Measurements from ENCODE around the gene RXFP1.

The RXFP1 gene

DNA sequence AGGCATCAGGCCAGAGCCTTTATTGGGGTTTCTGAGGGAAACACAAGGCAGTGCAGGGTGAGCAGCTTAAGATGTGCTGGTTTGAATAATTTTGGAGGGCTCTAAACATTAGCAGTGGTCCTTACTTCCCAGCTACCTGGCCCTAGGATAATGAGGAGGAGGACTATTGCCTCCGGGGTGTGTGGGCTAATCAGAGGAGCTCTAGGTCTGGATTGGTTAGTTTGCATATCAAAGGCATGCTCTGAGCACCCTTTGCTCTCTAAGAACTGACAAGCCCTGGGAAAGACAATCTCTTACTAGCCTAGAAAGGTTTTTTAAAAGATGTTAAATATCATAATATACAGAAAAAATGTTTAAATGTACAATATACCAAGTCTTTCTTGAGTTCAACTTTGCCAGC, 58.4 kb downstream of the RXFP1 start:
- no peak overlapping the region for H3K27ac ChIP-seq (ENCODE audit: poor library complexity, severe bottlenecking)
- no peak overlapping the region for H3K4me3 ChIP-seq (ENCODE audit: severe bottlenecking)
- ATAC-seq (ENCODE audit: low read depth) (no peak), DNase-seq (ENCODE audit: low spot score) (no peak)
- H3K36me3 ChIP-seq (ENCODE audit: low read depth): no peaks in the 10 kb centered on the region
- TF ChIP-seq, protein P1, sequence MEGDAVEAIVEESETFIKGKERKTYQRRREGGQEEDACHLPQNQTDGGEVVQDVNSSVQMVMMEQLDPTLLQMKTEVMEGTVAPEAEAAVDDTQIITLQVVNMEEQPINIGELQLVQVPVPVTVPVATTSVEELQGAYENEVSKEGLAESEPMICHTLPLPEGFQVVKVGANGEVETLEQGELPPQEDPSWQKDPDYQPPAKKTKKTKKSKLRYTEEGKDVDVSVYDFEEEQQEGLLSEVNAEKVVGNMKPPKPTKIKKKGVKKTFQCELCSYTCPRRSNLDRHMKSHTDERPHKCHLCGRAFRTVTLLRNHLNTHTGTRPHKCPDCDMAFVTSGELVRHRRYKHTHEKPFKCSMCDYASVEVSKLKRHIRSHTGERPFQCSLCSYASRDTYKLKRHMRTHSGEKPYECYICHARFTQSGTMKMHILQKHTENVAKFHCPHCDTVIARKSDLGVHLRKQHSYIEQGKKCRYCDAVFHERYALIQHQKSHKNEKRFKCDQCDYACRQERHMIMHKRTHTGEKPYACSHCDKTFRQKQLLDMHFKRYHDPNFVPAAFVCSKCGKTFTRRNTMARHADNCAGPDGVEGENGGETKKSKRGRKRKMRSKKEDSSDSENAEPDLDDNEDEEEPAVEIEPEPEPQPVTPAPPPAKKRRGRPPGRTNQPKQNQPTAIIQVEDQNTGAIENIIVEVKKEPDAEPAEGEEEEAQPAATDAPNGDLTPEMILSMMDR (IDR thresholded peaks at IDR 0.05; ENCODE audit: poor library complexity, severe bottlenecking): no peak
- H3K27me3 ChIP-seq (ENCODE audit: insufficient read depth, poor library complexity, severe bottlenecking): no peaks in the 10 kb centered on the region
- H3K9me3 ChIP-seq (ENCODE audit: severe bottlenecking): no peaks in the 10 kb centered on the region
- no peaks in the 10 kb centered on the region for H3K4me1 ChIP-seq (ENCODE audit: insufficient read depth, poor library complexity, severe bottlenecking)

DNA sequence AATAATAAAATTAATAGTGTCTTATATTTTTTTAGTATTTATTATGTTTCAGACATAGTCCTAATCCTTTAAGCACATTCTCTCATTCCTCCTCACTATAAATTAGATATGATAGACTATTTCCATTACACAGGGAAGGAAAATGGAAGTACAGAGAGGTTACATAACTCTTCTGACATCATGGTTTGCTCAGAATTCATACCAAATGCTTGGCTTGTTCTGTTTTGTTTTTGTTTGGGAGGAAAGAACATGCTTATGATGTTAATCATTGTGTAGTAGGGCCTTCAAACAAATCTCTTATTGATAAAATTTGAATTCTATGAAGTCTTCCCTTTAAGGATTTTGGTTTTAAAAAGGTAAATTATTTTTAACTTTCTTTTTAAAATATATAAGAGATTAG, 59.5 kb downstream of the RXFP1 start:
- Histone ChIP-seq H3K4me1 (ENCODE audit: insufficient read depth, poor library complexity, severe bottlenecking) (no peaks in the 10 kb centered on the region), H3K9me3 (ENCODE audit: severe bottlenecking) (no peaks in the 10 kb centered on the region), H3K27ac (ENCODE audit: poor library complexity, severe bottlenecking) (no peak overlapping the region), H3K27me3 (ENCODE audit: insufficient read depth, poor library complexity, severe bottlenecking) (no peaks in the 10 kb centered on the region), H3K4me3 (ENCODE audit: severe bottlenecking) (no peak overlapping the region), H3K36me3 (ENCODE audit: low read depth) (no peaks in the 10 kb centered on the region)
- TF ChIP-seq, protein P1 (IDR thresholded peaks at IDR 0.05; ENCODE audit: poor library complexity, severe bottlenecking): no peak
- DNase-seq (ENCODE audit: low spot score) (no peak), ATAC-seq (ENCODE audit: low read depth) (no peak)

DNA sequence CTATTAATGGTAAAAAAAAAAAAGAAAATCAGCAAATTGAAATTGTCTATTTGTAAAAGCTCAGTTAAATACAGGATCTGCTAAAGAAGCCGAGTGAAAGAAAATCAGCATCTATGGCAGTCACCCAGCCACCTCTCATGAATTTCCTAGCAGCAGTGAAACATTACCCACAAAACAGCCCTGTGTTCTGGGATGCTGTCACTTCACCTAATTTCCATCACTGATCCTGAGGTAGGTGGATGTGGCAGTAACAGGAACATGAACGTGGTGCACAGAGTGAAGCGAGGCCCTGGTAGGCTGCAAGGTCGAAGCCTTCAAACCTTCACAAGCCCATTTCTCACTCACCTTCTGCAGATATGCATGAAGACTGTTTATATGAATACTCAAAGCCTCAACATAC, 65.2 kb downstream of the RXFP1 start:
- TF ChIP-seq, protein P1 (IDR thresholded peaks at IDR 0.05; ENCODE audit: poor library complexity, severe bottlenecking): no peak
- no peak for DNase-seq (ENCODE audit: low spot score)
- ATAC-seq (ENCODE audit: low read depth): no peak
- H3K27me3 ChIP-seq (ENCODE audit: insufficient read depth, poor library complexity, severe bottlenecking): no peaks in the 10 kb centered on the region
- no peak overlapping the region for H3K27ac ChIP-seq (ENCODE audit: poor library complexity, severe bottlenecking)
- H3K36me3 ChIP-seq (ENCODE audit: low read depth): no peaks in the 10 kb centered on the region
- H3K4me1 ChIP-seq (ENCODE audit: insufficient read depth, poor library complexity, severe bottlenecking): no peaks in the 10 kb centered on the region
- H3K9me3 ChIP-seq (ENCODE audit: severe bottlenecking): no peaks in the 10 kb centered on the region
- no peak overlapping the region for H3K4me3 ChIP-seq (ENCODE audit: severe bottlenecking)

DNA sequence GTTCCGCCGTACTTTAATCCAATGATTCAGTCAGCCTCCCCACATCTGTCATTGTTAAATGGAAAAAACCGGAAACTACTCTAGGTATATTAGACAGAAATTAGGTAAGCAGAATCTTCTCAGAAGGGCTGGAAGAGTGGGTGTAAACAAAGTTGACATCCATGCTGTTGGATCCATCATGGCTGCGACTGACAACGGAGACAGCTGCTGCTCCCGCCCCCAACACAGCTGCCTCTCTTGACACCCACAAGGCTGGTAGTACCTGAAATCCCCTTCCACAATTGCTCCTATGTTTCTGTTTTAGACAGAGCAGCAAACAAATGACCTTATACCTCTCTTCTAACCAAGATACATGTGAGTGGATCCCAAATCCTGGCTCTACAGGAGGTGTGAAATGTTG, 66.6 kb downstream of the RXFP1 start:
- no peaks in the 10 kb centered on the region for H3K4me1 ChIP-seq (ENCODE audit: insufficient read depth, poor library complexity, severe bottlenecking)
- TF ChIP-seq, protein P1 (IDR thresholded peaks at IDR 0.05; ENCODE audit: poor library complexity, severe bottlenecking): no peak
- ATAC-seq (ENCODE audit: low read depth): no peak

DNA sequence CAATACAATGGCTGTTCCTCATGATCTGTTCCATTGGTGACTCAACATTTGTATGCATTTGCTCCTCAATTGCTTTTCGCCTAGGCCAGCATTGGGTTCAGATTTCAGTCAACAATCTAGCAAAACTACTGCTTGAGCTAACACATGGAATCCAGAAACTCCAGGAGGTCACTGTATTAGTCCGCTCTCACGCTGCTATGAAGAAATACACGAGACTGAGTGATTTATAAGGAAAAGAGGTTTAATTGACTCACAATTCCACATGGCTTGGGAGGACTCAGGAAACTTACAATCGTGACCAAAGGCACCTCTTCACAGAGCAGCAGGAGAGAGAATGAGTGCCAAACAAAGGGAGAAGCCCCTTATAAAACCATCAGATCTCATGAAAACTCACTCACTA, 67.1 kb downstream of the RXFP1 start:
- TF ChIP-seq, protein P1 (IDR thresholded peaks at IDR 0.05; ENCODE audit: poor library complexity, severe bottlenecking): no peak
- Histone ChIP-seq H3K27me3 (ENCODE audit: insufficient read depth, poor library complexity, severe bottlenecking) (no peaks in the 10 kb centered on the region), H3K4me3 (ENCODE audit: severe bottlenecking) (no peak overlapping the region), H3K4me1 (ENCODE audit: insufficient read depth, poor library complexity, severe bottlenecking) (no peaks in the 10 kb centered on the region), H3K36me3 (ENCODE audit: low read depth) (no peaks in the 10 kb centered on the region), H3K9me3 (ENCODE audit: severe bottlenecking) (no peaks in the 10 kb centered on the region), H3K27ac (ENCODE audit: poor library complexity, severe bottlenecking) (no peak overlapping the region)
- DNase-seq (ENCODE audit: low spot score): no peak
- no peak for ATAC-seq (ENCODE audit: low read depth)

More for the DNA sequence above, 66.6 kb downstream of the RXFP1 start:
- Histone ChIP-seq H3K36me3 (ENCODE audit: low read depth) (no peaks in the 10 kb centered on the region), H3K27ac (ENCODE audit: poor library complexity, severe bottlenecking) (no peak overlapping the region), H3K9me3 (ENCODE audit: severe bottlenecking) (no peaks in the 10 kb centered on the region), H3K27me3 (ENCODE audit: insufficient read depth, poor library complexity, severe bottlenecking) (no peaks in the 10 kb centered on the region), H3K4me3 (ENCODE audit: severe bottlenecking) (no peak overlapping the region)
- no peak for DNase-seq (ENCODE audit: low spot score)

All from RWPE2 (cell line).